HG03103 (cell line): Measurements from ENCODE around the gene ELF4.
A peak's percentile ranks its signal among the peaks of the same experiment; 100 is the strongest.

Experiments used
- ATAC-seq: cut with Tn5 transposase; IDR thresholded peaks from one replicate; pipeline ENCODE4 v1.9.1; 2021; ENCODE audit warnings: low read depth; ENCODE audit not compliant: unreplicated experiment

ELF4 gene

DNA sequence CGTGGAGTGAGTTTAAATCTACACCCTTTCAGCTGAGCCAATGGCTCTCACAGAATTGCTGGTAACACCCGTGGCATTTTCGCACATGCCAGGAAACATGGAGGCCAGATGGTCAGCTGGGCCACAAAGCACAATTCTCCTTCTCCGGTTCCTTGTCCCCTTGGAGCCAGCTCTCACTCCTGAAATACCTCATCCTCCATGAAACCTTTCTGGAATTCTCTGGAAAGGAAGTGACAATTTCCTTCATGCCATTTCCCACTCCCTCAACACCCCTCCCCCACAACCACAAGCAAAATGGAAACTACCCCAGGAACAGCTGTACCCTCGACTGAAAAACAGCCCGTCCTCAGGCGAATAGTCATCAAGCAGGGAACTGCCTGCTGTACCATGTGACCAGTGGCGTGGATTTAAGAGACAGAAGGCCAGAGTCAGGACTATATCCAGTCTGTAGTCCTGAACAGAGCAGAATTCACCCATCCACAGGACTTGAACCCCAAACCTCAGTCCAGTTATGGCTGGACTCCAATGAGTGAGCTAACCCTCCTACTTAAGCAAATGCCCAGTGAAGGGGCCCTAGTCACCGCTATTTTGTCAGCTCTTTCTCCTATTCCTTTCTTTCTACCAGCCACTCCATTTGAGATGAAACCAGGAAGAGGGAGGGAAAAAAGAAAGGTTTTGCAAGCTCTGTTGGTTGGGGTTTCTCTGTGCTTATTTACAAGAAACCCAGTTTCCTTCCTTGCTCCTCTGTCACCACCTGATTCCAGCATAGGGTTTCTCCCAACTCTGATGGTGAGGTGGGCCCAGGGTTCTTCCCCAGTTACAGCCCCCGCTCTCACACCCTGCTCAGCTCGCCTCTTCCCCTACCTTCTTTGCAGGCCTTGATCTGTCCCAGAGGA lies 24.5 kb downstream of the ELF4 start:
- ATAC-seq: no peak

DNA sequence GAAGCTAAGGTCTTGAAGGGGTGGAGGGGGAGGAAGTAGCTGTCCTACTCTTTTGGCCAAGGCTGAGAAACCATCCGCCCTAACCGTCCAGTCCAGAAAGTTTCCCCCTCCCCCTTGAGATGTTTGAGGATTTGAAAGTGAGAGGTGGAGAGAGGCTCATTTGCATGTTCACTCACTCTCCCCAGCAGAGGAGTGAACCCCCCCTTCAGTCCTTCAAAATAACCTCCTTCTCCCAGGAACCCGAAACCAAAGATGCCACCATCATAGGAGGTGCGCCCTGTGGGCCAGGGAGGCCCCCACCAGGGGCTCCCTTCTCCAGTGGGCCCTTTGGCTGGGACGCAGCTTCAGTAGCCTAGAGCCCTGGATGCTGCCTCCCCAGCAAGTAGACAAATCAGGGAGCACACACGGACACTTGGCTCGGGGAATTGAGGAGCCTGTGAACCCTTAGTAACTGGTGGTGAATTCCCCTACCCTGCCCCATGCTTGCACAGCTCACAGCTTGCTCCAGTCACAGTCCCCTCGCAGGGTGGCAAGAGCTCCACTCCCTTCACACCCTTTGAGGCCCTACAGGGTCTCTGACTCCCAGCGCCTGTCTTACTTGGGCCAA lies 25.6 kb downstream of the ELF4 start:
- ATAC-seq: peak; percentile 32

DNA sequence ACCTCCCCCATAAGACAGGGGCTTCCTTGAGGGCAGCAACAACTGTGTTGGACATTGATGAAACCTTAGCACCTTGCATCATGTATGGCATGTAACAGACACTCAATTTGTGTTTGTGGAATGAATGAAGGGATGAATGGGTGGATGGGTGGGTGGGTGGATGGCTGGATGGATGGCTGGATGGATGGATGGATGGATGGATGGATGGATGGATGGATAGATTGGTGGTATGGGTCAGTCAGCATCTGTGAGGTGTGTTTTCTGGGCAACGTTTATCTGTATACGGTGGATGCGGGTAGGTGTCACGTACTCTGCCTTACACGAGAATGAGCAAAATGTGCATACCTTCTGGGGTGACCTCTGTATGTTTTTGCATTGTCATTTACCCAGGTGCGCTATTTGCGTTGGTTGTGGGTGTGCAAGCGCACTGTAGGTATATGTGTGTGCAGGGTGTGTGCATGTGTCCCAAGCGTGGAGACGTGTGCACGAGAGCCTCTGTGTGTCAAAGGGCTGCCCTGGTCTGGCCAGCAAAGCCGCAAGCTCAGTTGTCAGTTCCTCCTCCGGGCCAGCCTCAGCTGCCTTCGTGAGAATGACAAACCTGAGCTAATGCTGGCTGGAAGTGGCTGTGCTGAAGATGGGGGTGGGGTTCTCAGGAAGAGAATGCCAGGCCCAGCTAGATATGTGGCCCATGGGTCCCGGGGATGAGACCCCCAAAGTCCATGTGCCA lies 26.5 kb downstream of the ELF4 start:
- no peak for ATAC-seq

DNA sequence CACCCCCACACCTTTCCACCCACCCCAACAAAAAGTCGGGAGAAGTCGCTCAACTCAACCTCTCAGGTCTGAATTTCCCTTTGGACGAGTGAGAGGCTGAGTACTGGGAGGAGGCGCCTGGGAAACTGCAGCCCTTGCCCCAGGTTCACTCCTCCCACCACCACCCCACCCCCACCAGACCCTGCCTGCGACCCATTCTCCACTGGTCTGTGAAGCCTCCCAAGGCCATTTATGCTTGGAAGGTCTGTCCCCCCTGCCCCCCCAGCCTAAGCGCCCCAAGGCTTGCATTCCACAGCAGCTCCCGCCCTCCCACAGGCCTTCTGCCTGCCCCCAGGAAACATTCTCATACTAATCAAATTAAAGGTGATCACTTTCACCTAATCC lies 27.2 kb downstream of the ELF4 start:
- ATAC-seq: no peak

DNA sequence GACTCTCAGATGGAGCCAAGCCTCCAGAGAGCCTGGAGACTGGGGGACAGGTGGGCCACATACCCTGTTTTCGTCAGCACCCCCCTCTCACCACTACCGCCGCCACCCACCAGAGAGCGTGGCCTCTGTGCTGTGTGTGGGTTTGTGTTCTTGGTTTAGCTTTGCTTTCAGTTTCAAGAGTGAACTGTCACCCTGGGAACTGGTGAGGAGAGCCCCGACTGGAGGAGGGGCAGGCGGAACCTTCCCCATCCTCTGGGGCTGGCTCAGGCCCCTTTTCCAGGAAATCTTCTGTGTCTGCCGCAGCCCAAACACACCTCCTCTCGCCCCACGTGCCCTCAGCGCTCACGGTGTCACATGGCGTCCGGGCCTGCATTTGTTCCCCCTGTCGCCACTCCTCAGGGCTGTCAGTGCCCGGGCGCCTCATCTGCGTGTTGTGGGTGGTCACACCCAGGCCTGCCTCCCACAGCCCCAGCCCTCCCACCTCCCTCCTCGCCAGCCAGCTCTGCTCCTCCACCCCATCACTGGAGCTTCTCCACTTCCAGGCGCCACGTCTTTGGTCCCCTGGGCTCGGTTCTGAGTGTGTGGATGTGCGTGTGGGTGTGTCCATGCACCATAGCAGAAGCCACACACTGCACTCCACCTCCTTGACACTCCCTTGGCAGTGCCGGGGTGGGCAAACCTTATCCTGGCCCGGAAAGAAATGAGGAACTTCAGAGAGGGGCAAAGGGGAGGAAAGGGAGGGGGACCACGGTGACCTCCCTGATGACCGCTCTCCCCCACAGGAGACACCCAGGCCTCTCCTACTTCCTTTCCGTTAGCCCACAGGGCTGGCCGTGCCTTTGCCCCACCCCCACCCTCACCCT lies 27.8 kb downstream of the ELF4 start:
- ATAC-seq: peak; percentile 40

DNA sequence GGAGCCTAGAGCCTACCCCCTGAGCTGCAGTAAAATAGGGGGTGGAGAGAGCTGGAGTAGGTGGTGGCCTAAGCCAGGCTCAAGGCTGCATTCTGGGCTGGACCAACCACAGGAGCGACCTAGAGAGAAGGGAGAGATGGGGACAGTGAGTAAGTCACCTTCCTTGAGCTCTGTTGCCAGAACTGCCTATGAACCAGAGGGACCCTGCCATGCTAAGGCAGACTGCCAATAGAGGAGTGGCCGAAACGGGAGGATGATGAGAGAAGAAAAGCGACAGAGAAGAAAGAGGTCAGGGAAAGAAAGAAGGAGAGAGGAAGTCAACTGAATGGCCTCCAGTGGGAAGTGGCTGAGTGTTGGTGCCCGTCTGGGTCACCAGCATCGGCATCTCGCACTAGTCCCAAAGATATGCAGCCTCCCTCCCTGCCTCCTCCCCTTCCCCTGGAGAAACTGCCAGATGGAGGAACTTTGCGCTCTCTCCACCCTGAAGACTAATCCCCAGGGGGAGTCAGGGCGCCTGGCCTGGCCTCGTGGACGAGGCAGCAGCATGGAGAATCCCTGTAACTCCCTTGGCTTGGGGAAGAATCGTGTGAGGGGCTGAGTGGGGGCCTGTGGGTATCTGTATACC lies 28.8 kb downstream of the ELF4 start:
- no peak for ATAC-seq

DNA sequence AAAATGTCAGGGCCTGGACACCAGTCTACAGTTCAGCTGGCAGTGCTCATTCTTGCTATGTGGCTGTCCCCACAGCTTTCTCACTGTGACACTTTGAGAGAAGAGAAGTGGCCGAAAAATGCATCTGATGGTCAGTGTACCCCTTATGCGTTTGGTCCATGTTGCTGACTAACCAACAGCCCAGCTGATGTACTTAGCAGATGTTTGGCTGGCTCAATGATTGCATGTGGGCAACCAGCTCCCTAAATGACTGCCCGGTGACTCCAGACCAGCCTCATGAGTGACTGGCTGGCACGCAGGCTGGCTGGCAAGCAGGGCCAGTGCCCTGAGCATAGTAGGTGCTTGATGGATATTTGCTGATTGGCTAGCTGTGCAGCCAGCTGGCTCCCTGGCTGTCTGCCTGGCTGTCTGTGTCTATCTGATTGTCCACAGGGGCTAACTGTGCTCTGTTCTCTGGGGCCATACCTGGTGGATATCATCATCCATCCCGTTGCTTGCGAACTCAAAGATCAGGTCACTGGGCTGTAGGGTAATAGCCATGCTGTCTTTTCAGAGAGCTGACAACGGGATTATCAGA lies 29.4 kb downstream of the ELF4 start:
- no peak for ATAC-seq

DNA sequence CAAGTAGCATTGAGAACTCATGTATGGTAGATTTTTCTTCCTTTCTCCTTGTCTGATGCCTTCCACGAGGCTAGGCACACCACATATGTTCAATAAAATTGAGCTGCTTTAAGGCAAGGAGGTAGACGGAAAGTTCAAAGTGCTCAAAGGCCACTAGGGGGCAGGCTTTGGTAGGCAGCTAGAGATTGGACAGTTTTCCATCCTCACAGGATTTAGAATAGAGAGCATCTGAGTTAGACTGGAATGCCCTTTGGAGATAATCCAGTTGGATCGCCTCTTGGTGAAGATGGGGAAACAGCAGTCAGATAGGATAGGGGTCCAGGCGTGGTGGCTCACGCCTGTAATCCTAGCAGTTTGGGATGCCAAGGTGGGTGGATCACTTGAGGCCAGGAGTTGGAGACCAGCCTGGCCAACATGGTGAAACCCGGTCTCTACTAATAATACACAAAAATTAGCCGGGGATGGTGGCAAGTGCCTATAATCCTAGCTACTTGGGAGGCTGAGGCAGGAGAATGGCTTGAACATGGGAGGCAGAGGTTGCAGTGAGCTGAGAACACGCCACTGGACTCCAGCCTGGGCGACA lies 30.4 kb downstream of the ELF4 start:
- no peak for ATAC-seq

DNA sequence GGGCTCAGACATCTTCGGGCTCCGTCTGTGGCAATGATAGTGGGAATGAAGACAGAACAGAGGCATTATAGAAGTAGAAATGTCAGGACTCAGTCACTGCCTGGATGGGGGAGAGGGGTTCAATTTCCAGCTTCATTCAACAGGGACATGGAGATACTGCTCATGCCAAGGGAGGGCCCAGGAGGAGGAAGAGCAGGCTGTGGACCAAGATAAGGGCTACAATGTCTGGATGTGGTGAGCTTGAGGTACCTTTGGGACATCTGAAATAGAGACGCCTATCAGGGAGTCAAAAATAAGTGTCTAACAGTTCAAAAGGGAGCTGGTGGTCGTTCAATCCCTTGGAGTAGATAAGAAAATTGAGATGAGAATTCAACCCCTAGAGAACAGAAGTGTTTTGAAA lies 34.5 kb downstream of the ELF4 start:
- ATAC-seq: no peak

DNA sequence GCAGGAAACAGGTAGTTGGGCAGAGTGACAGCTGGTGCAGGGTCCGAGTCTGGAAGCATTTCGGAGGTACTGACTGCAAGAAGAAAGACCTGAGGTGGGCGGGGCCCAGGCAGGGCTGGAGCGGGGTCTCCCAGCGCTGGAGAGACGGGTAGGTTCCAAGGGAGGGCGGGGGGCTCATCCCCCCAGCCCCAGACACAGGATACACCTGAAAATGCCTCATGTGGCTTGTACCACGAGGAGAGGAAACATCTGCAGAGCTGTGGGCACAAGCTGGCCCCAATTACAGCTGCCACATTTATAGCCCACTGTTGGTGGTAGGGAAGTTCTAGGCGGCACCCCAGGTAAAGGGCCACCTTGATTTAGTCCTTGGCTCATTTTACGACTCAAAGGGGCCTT lies 38.0 kb downstream of the ELF4 start:
- no peak for ATAC-seq

DNA sequence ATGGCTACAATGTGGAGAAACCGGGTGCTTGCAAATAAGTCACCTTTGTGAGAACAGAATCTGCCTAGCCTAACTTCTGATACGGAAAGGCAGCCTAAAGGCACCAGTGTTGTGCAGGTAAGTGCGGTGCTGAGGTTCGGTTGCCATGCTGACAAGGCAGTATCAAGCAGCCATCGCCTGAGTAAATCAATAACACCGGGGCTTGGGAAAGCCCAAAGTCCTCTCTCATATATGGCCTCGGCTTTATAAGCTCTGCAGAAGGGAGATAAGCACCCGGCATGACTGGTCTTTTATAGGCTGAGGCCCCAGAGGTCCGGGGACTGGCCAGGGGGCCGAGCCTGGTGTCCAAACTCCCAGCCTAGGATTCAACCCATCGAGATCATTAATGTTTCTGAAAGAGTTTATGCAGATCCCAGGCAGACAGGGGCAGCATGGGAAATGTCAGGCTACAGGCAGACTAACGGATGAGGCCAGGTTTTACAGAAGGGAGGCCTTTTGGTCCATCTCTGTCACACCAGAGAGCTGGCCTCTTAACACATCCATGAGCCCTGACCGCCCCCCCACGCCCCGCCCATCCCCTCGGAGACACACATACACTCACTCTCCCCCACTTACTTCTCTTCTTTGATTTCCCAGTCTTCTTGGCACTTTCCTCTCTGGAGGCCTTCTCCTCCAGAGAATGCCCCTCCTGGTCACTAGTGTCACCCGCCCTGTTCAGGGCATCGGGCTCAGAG lies 38.5 kb downstream of the ELF4 start:
- ATAC-seq: no peak

DNA sequence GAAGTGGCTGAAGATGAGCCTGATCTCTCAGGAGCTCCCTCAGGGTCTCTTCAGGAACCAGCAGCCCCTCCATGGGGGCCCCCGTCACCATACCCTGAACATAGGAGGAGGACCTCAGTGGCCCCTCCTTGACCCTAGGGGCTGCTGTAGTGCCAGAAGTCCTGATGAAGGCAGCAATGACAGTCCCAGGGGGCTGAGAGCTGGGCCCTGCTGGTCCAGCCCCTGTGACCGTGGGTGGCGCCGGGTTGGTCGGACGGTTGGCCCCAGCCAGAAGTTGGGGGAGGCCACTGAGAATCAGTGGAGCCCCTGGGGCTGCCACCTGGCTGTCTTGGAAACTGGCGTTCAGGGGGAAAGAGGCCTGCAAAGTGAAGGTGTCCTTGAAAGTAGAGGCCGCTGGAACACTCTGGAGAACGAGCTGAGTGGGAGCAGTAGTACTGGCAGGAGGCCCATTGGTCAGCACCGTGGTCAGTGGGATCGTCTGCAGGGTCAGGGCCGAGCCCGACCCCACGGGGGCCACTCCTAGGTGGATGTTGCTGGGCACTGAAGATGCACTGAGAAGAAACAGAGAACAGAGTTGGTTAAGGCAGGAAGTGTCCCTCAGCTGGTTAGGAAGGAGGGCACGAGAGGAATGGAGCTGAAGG lies 43.2 kb downstream of the ELF4 start:
- no peak for ATAC-seq

DNA sequence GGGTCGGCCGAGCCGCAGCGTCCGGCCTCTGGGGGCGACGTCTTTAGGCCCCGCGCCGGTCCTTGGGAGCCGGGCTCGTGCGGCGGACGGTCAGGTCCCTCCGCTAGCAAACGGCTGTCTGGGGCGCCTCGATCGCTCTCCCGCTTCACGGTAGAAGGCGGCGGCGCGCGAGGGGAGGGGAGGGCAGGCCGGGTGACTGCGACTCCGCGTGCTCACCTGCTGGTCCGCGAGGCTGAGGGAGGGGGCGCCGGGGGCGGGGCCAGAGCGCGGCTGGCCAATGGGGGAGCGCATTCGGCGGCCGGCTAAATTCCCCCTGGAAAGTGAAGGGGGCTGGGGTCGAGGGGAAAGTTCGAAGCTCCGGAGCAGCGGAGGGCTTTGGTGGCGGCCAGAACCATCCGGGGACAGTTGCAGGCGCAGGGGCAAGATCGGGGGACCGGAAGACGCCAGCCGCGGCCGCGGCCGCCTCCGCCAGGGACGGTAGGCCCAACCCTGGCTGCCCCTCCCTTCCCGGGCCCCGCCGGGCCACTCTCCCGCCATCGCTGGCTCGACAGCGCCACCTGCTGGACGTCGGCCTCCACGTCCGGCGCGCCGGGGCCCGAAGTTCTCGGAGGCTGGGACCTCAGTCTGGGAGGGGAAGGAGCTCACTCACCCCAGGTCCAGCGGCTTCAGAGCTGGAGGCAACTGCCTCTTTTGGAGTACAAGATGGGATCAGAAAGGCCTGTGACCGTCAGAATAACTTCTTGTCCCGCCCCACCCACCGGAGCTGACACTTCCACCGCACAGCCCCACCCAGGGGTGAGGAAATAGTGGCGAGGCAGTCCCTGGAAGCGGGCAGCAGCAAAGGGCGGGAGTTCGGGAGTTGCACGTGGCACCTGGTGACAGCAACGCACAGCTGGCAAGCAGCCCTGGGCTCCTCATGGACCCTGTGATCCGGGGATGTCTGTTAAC lies 49.9 kb downstream of the ELF4 start:
- peak; percentile 82 for ATAC-seq

DNA sequence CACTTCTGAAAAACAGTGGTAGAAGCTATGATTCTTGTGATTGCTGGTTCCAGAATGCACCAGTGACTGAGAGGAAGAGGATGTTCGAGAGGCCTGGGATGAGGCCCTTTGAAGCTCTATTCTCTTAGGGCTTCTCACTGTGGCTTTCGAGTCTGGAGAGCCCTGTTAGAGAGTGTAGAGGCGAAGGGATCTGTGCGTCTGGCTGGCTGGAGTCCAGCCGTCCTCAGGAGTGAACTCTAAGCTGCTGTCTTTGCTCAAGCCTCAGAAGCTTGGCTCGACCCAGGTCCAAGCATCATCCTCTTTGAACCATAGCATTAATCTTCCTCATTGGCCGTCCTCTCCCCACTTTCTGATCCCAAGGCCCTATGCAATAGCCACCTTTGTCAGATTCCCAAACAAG lies 51.6 kb downstream of the ELF4 start:
- no peak for ATAC-seq

DNA sequence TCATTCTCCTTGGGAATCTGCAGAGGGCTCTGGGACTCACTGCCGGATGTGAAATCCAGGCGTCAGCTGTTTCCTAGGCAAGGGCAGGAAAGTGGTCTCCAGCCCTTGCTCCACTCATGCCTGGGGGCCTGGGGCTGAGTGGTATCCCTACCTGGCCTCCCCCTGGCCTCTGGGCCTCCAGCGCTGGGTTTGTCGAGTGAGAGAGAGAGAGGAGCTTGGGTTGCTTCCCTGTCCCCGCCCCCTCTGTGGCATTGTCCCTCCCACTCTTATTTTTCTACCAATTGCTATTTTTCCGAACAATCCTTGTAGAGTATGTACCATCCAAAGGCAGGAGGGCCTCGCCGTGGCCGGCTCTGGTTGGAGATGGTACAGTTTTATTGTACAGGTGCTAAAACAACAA lies 53.1 kb downstream of the ELF4 start:
- ATAC-seq: no peak

DNA sequence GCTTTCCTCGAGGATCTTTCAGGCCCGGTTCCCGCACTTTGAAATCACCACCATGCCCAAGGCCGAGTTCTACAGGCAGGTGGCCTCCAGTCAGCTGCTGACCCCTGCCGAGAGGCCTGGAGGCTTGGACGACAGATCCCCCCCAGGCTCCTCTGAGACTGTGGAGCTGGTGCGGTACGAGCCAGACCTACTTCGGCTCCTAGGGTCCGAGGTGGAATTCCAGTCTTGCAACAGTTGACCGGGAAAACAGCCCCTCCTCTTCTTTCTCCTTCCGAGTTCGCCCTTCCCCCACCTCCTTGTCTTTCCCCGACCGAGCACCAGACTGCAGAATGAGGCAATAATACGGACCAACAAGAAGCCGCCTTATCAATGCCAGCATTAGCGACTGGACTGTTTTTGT lies 54.4 kb downstream of the ELF4 start:
- no peak for ATAC-seq

DNA sequence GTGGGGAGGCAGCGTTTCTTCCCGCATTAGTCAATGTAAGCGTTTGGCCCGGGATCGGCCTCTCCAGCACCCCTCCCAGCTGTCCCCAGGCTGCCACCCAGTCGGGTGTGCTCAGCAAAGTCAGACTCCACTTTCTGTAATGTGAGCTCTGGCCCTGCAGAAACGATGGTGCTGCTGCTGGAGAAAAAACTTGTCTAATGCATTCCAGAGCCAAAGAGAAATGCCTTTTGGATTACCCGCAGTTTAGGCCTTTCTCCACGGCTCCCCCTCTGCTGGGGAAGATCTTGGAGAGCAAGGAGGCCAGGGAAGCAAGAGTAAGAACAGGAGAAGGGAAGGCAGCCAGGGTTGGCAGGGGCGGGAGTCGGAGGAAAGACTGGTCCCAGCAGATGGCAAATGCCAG lies 55.2 kb downstream of the ELF4 start:
- ATAC-seq: no peak
